DOHH2 (cell line): ENCODE results near the gene BABAM2.

Experiments used
- H3F3A ChIP-seq: fragments of 200-600 bp; sonication (generic), shearing (Covaris generic); 2 replicates; pipeline ENCODE4 v1.6.0; 2016; ENCODE audit warnings: antibody characterized with exemption, mild to moderate bottlenecking; ENCODE audit not compliant: control insufficient read depth, insufficient read depth
- H3K27ac ChIP-seq: fragments of 200-600 bp; sonication (generic); 2 replicates; pipeline ENCODE4 v1.5.1; 2014; ENCODE audit warnings: low read depth, mild to moderate bottlenecking, low read length, moderate library complexity
- H3K27me3 ChIP-seq: fragments of 200-600 bp; sonication (generic); 2 replicates; pipeline ENCODE4 v1.6.1; 2014; ENCODE audit warnings: mild to moderate bottlenecking, low read length, mixed read lengths; ENCODE audit not compliant: control insufficient read depth
- H3K36me3 ChIP-seq: fragments of 200-600 bp; sonication (generic); 2 replicates; pipeline ENCODE4 v1.6.1; 2014; ENCODE audit warnings: mild to moderate bottlenecking, low read length, moderate library complexity, mixed read lengths; ENCODE audit not compliant: control insufficient read depth
- H3K4me1 ChIP-seq: fragments of 200-600 bp; sonication (generic); 2 replicates; pipeline ENCODE4 v1.6.1; 2014; ENCODE audit warnings: mild to moderate bottlenecking, low read length, mixed read lengths; ENCODE audit not compliant: control insufficient read depth
- H3K4me2 ChIP-seq: fragments of 200-600 bp; sonication (generic); 2 replicates; pipeline ENCODE4 v1.6.0; 2014; ENCODE audit warnings: mild to moderate bottlenecking, low read length, moderate library complexity
- H3K4me3 ChIP-seq: fragments of 200-600 bp; sonication (generic); 2 replicates; pipeline ENCODE4 v1.5.1; 2014; ENCODE audit warnings: mild to moderate bottlenecking, low read length, mixed read lengths
- H3K79me2 ChIP-seq: fragments of 200-600 bp; sonication (generic); 2 replicates; pipeline ENCODE4 v1.6.1; 2014; ENCODE audit warnings: mild to moderate bottlenecking, low read length, mixed read lengths; ENCODE audit not compliant: control insufficient read depth
- H3K9me2 ChIP-seq: fragments of 200-600 bp; sonication (generic); replicated peaks from 2 replicates; pipeline ENCODE4 v1.6.1; 2014; ENCODE audit warnings: mild to moderate bottlenecking, low read length, mixed read lengths; ENCODE audit not compliant: control insufficient read depth
- H3K9me3 ChIP-seq: fragments of 200-600 bp; sonication (generic); 2 replicates; pipeline ENCODE4 v1.6.1; 2014; ENCODE audit warnings: antibody characterized with exemption, low read length, mixed read lengths; ENCODE audit not compliant: control insufficient read depth, insufficient read depth
- H4K20me1 ChIP-seq: fragments of 200-600 bp; sonication (generic); 2 replicates; pipeline ENCODE4 v1.6.0; 2014; ENCODE audit warnings: low read depth, mild to moderate bottlenecking, antibody characterized with exemption, low read length, moderate library complexity; ENCODE audit not compliant: control insufficient read depth, insufficient read depth
- EZH2phosphoT487 ChIP-seq: fragments of 200-600 bp; sonication (generic); IDR thresholded peaks from 2 replicates; pipeline ENCODE4 v1.6.1; 2017; ENCODE audit warnings: borderline replicate concordance, mild to moderate bottlenecking, antibody characterized with exemption, low read length, moderate library complexity, mixed read lengths
- TF ChIP-seq, protein P1 (sequence below): fragments of 200-600 bp; sonication (generic); IDR thresholded peaks from one replicate; pipeline ENCODE4 v1.5.1; 2014; ENCODE audit warnings: antibody characterized with exemption, mild to moderate bottlenecking, low read depth, low read length; ENCODE audit not compliant: poor library complexity, severe bottlenecking

Gene BABAM2

GRCh38 chr2:27870724-27871123, 19.8 kb upstream of the BABAM2 start:
- no peak overlapping the region for H3K4me2 ChIP-seq
- no peaks in the 10 kb centered on the region for H3F3A ChIP-seq

GRCh38 chr2:27871802-27872201, 18.7 kb upstream of the BABAM2 start:
- Histone ChIP-seq H3K79me2 (no peaks in the 10 kb centered on the region), H3K9me3 (no peaks in the 10 kb centered on the region), H3K27me3 (peaks cover 2% of the 10 kb centered on the region; the same call in 1 of the 2 replicates), H3K4me1 (no peaks in the 10 kb centered on the region), H3K4me3 (no peak overlapping the region), H3K27ac (no peak overlapping the region), H3F3A (no peaks in the 10 kb centered on the region), H3K36me3 (no peaks in the 10 kb centered on the region), H3K4me2 (no peak overlapping the region), H4K20me1 (no peaks in the 10 kb centered on the region), H3K9me2 (no peaks in the 10 kb centered on the region)
- TF ChIP-seq EZH2phosphoT487, result no peak
- TF ChIP-seq, protein P1, sequence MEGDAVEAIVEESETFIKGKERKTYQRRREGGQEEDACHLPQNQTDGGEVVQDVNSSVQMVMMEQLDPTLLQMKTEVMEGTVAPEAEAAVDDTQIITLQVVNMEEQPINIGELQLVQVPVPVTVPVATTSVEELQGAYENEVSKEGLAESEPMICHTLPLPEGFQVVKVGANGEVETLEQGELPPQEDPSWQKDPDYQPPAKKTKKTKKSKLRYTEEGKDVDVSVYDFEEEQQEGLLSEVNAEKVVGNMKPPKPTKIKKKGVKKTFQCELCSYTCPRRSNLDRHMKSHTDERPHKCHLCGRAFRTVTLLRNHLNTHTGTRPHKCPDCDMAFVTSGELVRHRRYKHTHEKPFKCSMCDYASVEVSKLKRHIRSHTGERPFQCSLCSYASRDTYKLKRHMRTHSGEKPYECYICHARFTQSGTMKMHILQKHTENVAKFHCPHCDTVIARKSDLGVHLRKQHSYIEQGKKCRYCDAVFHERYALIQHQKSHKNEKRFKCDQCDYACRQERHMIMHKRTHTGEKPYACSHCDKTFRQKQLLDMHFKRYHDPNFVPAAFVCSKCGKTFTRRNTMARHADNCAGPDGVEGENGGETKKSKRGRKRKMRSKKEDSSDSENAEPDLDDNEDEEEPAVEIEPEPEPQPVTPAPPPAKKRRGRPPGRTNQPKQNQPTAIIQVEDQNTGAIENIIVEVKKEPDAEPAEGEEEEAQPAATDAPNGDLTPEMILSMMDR, result no peak

More at GRCh38 chr2:27870724-27871123, 19.8 kb upstream of the BABAM2 start:
- Histone ChIP-seq H3K4me1 (no peaks in the 10 kb centered on the region), H3K9me3 (no peaks in the 10 kb centered on the region), H3K9me2 (no peaks in the 10 kb centered on the region), H4K20me1 (no peaks in the 10 kb centered on the region), H3K27me3 (peaks cover 2% of the 10 kb centered on the region; the same call in 1 of the 2 replicates), H3K36me3 (no peaks in the 10 kb centered on the region), H3K4me3 (no peak overlapping the region), H3K79me2 (no peaks in the 10 kb centered on the region), H3K27ac (no peak overlapping the region)
- TF ChIP-seq, protein P1, result no peak
- no peak for TF ChIP-seq EZH2phosphoT487

DNA sequence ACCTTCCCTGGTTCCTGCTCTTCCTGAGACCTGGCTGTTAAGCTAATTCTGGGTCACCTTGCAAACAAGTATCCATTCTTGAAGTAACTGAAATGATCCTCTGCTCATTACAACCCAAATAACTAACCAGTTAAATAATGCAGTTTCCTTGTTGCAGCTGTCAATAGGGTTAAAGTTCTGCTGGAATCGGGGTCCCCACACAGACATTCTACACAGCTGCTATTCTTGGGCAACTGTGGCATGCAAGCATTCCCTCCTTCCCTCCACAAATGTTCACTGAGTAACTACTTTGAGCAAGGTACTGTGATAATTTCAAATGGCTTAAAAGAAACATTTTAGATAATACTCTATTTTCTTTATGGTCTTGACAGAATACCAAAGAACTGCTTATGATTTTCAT, 17.4 kb upstream of the BABAM2 start:
- no peaks in the 10 kb centered on the region for H3K9me3 ChIP-seq
- no peaks in the 10 kb centered on the region for H3F3A ChIP-seq
- TF ChIP-seq EZH2phosphoT487, result no peak
- TF ChIP-seq, protein P1, result no peak
- H3K4me2 ChIP-seq, result no peak overlapping the region
- H3K79me2 ChIP-seq, result no peaks in the 10 kb centered on the region
- no peaks in the 10 kb centered on the region for H3K4me1 ChIP-seq
- no peaks in the 10 kb centered on the region for H3K9me2 ChIP-seq
- H3K27me3 ChIP-seq, result peaks cover 2% of the 10 kb centered on the region; the same call in 1 of the 2 replicates
- H4K20me1 ChIP-seq, result no peaks in the 10 kb centered on the region
- no peaks in the 10 kb centered on the region for H3K36me3 ChIP-seq
- H3K4me3 ChIP-seq, result no peak overlapping the region
- H3K27ac ChIP-seq, result no peak overlapping the region
